ENCODE measurements around the gene SATB2.

SATB2 gene

GRCh38 chr2:199228887-199229819, 228.6 kb downstream of the SATB2 start:
- no peak for DNase-seq

- DNase-seq: no peak
Measured at GRCh38 chr2:199223791-199224190, 233.9 kb downstream of the SATB2 start.

GRCh38 chr2:199220920-199221319, 236.8 kb downstream of the SATB2 start:
- no peak for DNase-seq

GRCh38 chr2:199219551-199219950, 238.2 kb downstream of the SATB2 start:
- no peak for DNase-seq

Data from NCI-H1092 treated with DMSO at 0.1 percent for 48 hours (cell line).